ENCODE results near the gene IL1RL2.

Gene IL1RL2

DNA sequence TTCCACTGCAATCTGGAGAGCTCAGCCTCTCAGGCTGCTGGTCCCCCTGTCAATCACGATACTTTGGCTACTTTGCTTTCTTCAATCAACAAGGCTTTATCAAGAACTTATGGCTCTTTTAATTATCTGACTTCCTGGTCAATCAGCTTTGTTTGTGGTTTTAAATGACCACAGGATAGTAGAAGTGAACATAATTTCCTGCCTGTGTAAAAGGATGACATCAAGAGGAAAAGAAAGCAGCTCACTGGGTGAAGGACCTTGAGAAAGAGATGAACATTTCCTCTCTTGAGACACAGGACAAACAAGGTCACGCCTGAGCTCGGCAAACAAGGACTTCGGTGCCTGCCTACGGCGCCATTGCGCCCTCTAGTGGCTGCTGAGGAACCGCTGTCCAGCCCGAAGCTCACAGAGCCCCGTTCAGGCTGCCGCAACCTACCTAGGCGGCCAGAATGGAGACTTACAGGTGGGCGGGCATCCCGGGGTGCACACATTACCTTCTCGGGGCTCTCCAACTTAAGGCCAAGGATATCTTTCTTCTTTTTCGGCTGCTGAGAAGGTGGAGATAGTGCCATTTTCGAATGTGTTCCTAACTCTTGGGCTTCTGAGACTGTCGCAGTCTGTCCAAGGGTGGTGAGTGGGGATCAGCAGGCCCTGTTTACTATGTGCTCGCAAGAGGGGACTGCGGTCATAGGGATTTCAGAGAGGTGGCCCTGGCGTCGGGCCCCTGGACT, 54.0 kb downstream of the IL1RL2 start:
- peak; percentile 81 for DNase-seq

DNA sequence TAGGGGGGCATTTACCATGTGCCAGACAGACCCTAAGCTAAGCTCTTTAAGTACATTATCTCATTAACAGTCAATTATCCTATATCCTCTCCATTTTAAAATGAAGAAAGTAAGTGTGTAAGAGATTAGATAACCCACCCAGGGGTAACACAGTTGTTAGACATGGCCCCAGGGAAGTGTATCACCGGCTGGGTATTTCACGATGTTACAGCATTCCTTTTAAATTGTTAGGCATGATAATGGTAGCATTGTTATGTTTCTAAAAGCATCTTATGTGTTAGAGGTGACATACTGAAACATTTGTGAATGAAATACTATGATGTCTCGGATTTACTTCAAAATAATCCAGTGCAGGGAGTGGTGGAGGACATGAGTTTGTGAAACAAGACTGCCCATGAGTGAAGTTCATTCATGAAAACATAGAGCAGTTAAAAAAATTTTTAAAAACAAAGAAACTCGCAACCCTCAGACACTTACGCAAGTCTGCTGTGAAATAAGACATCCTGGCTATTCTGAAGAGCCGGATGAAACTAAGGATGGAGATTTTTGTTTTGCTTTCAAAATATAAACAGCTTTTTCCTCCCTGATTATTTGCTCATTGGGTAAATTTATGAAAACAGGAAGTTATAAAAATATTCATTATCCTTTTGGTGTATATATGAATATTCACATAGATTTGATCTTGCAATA, 54.9 kb downstream of the IL1RL2 start:
- DNase-seq, result no peak

DNA sequence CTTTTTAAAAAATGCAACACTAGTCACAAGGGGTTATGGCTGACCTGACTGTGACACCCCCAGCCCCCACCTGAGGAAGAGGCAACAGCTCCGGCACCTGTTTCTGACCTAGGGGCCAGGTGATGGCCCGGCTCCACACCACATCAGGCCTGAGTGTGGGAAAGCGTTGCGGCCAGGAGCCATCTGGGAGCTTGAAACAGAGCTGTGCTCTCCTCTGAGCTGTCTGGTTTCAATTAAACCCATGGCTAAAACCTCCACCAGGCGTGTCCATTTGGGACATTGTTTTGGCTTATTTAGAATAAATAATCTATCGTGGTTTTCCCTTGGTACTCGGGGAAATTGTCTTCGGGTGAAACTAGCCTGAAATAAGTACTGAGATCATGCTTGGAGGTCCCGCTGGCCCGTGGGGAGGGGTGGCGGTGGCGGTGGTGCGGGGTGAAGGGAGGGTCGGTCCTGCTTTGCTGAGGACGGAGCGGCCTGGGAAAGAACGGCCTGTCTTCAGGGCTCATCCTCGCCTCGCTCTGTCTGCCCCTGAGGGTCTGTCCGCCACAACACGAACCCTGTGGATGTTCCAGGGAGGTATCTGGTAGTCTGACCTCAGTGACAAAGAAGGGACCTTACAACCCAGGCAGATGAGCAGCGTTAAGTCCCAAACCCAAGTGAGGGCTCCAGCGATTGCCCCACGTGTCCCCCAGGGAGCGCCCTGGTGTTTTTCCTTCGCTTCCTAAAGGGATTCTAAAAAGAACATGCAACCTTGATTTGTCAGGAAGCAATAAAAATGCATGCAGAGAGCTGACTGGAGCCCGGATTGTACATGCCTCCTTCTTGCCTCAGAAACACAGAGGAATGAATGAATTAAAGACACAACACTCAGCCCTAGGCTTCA, 58.7 kb downstream of the IL1RL2 start:
- no peak for DNase-seq

DNA sequence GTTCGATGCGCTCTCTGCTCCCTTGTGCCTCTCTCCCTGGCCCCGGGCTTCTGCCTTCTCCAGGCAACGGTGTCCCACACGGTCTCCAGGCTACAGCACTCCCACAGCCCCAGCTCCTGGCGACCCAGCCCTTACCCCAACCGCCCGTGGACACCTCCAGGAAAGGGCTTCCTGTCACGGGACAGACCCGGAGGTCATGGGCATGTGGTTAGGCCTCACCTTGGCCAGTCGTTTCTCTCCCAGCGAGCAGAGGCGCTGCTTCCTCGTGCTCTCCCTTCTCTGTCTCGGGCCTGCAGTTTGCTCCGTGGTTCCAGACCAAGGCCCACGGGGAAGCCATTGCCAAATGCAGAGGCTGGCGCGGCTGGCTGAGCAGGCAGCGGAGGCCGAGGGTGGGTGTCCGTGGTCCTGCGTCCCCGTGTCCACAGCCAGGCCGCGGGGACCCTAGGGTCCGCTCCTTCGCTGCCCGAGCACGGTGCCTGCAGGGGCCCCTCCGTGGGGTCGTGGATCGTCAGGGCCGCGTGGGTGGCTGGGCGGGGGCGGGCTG, 63.5 kb downstream of the IL1RL2 start:
- DNase-seq, result no peak

DNA sequence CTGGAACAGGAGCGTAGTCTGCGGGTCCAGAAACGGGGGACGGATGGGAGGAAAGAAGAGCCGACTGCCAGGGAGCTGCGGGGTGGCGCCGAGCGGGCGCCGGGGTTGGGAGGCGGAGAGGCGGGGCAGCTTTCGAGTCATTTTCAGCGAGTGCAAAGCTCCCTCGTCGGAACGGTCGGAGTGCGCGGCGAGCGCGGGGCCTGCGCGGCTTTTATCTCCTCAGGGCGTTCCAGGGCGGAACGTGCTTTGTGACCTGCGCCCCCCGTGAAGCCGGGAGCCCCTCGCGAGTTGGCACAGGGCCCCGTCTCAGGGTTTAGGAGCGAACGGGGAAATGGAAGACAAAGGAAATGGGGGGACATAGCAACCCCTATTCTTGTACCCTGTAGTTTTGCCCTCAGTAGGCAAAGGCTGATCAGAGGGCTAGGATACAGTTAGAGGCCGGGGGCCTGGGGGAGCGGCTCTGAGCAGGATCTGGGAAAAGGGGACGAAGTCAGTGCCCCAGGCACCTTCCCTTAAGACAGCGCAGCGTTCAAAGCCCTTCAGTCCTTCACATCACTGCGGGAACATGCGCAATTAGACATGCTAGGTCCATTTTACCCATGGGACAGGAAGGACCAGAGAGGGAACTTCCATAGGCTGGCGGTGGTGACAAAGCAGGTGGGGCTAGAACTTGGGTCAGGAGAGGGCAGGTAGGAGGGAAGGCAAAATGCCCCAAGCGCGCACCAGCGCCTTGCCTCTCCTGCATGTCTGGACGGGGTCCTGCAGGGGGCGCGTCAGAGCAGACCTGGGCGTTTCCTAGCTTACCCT, 64.4 kb downstream of the IL1RL2 start:
- peak; percentile 5 for DNase-seq

DNA sequence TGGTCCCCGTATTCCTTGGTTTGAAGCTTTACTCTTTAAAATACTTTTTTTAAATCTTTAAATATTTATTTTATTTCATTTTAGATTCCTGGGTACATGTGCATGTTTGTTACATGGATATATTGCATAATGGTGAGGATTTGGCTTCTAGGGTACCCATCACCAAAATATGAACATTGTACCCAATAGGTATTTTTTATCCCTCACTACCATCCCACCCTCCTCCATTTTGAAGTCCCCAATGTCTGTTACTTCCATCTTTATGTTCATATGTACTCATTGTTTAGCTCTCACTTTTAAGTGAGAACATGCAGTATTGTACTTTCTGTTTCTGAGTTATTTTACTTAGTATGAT, 65.0 kb downstream of the IL1RL2 start:
- no peak for DNase-seq

DNA sequence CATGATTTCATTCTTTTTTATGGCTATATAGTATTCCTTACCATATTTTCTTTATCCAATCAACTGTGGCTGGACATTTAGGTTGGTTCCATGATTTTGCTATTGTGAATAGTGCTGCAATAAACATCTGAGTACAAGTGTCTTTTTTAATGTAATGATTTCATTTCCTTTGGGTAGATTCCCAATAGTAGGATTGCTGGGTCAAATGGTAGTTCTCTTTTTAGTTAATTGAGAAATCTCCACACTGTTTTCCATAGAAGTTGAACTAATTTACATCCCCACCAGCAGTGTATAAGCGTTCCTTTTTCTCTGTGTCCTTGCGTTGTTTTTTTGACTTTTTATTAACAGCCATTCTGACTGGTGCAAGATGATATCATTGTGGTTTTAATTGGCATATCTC, 65.4 kb downstream of the IL1RL2 start:
- no peak for DNase-seq

- DNase-seq, result no peak
Observed at GRCh38 chr2:102253140-102253752, 66.4 kb downstream of the IL1RL2 start.

- DNase-seq, result no peak
Observed at GRCh38 chr2:102253753-102254150, 66.9 kb downstream of the IL1RL2 start.

DNA sequence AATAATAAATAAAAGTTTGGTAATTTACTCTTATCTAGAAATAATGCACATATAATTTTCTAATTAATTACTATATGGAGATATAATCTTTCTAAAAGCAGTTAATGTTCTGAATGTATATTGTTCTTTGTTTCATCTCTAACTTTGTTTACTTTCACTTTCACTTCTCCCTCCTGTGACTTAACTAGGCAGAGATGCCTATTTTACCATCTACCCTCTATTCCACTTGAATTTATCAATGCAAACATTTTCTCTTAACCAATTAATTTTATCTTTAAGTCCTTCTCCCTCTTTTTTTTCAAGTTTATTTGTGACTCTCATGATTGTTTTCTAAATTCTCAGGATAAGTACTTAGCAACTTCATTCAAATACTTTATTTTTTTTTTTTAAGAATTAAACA, 69.5 kb downstream of the IL1RL2 start:
- DNase-seq, result no peak

DNA sequence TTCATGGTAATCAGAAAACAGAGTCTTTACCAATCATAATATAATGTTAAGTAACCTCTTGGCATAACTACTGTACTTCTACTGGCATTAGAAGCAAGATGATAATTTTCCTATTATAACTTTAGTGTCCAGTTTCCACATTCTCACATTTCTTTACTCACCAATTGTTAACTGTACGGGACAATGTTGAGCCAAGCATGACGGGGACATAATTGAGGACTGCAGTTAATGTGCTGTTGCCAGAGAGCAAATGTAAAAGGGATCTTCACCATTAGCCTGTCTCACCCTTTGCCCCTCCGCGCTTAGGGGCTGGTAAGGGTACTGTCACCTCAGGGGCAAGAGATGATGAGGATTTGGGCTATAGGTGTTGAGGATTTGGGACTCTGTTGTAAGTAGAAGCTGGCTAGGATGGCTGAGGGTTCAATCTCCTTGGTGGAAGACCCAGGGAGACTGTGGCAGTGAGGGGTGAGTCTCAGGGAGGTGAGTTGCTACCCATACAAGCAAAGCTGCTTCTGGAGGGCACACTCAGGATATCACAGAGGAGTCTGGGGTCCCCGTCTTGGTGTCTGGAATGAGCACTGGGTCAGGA, 70.1 kb downstream of the IL1RL2 start:
- no peak for DNase-seq

DNA sequence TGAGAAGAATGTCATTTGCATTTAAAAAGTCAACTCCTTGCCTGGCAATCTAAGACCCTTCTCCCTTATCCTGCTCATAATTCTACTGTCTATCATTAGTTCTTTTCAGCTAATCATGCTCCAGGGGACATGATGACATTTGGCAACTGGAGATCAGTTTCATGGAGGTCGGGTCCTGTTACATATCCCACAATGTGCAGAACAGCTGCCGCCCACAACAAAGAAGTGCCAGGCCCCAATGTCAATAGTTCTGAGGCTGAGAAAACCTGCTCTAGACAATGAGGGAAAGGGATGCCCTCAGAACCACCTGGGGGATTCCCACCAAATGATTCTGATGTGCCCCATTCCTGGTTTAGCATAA, 71.2 kb downstream of the IL1RL2 start:
- peak; percentile 70 for DNase-seq

DNA sequence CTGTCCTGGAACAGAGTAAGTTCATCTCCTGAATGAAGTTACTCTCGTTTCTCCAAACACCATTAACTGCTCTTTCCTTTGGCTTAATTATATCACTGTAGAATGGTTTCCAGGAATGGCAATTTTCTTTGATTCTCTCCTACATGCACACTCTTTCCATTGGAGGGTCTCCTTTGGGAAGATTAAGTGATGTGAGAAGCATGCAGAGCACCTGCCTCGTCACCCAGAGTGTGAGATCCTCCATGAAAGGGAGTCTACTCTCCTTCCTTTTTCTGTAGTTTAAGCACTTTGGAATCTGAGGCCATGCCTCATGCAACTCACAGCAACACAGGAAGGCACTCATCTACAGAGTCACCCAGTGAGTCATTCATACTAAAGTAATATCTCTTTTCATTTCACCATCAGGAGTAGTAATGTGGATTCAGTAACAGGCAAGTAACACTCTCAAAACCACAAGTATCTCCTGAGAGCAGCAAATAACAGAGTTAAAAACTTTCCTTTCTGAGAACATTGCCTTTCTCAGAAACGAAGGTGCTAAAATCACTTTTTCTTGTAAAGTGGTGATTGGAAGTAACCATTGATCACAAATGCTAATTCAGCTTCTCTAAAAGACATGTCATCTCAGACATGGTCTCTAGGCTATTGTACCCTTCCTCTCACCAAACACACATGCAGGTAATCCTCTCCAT, 71.7 kb downstream of the IL1RL2 start:
- no peak for DNase-seq

DNA sequence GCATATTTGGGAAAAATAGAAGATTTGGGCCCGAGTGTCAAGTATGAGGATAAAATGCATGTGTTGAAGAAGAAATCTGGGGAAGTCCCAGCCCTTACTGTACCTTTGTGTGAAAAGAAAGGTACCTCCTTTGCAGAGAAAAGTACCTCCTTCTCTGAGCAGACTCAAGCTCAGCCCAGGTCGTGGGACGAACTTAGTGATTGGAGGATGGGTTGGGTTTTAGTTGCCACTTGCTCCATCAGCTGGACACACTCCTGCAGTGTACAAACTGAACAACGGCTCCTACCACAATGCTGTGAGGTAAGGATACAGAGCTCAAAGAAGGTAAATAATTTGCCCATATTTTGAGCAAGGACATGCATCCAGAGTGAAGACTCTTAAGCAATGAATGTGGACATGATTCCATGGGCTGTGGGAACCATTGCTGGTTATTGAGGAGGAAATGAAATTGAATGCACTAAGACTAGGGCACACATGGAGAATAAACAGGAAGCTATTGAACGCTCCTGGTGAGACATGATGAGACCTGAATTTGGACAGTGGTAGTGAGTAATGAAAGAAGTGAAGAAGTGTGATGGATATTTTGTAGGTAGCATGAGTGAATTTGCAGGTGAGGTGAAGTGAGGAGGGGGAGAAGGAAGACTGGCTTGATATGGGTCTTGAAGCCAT, 74.8 kb downstream of the IL1RL2 start:
- DNase-seq, result no peak

- no peak for DNase-seq
Observed at GRCh38 chr2:102262216-102263129, 75.7 kb downstream of the IL1RL2 start.

DNA sequence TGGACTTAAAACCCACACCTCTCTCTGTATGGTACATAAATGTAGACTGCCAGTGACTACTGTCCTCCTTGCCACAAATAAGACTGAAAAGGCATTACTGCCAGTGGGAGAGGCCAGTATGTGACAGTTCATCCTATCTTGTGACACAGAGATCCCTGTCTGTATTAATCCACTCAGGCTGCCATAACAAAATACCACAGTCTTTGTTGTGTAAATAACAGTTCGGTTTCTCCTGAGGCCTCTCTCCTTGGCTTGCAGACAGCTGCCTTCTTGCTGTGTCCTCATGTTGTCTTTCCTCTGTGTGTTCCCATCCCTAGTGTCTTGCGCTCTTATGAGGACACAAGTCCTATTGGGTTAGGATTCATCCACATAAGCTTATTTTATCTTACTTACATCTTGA, 78.1 kb downstream of the IL1RL2 start:
- no peak for DNase-seq

GRCh38 chr2:102266204-102266603, 79.4 kb downstream of the IL1RL2 start:
- DNase-seq, result no peak

DNA sequence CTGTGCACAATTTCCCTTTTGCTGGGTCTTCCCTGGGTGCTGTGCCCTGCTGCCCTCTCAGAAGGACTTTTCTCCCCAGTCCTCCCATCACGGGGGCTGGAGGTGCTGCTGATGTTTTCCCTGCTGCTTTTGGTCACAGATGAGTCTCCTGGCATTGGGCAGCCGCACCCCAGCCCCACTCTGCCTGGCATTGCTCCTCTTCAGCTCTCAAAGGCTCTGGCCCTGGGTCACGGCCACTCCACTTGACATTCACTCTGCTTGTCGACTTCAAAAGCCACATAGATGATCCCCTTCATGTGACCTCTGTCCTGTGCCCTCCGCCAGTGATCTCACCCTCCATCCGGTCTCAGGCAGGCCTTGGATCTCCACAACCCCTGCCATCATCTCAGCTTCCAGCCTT, 81.0 kb downstream of the IL1RL2 start:
- no peak for DNase-seq

DNA sequence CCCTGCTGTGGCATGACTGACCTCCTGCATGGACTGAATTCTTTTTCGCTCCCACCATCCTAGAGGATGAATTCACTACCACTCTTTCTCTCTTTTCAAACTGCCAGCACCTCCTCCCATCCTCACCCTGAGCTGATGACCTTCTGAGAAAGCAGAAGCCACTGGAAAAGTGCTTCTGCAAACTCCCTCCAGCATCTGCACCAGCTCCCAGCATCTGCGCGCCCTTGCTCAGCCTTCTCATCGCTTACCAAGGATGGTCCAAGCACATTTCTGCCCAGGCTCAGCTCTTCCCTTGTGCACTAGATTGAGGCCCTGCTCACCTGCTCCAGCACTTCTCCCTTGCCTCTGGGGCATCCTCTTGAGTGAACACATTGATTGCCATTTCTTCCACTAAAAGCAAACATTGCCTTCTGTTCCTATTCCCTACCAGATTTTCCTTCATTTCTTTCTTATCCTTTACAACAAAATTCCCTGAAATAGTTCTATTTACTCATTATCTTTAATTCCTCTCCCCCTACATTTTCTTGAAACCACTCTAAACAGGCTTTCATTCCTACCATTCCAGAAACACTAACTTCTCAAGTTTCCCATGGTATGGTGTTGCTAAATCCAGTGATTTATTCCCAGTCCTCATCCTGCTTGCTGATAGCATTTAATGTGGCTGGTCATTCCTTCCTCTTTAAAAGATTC, 81.8 kb downstream of the IL1RL2 start:
- DNase-seq, result no peak

Data from NCI-H345 (cell line).